Measurements from ENCODE around the gene BOK.
"Not testable (repeated sequence)": the region's sequence is repeated elsewhere in the genome, so short reads cannot be mapped to it uniquely, and the experiment has no call there.

The BOK gene, protein sequence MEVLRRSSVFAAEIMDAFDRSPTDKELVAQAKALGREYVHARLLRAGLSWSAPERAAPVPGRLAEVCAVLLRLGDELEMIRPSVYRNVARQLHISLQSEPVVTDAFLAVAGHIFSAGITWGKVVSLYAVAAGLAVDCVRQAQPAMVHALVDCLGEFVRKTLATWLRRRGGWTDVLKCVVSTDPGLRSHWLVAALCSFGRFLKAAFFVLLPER

DNA sequence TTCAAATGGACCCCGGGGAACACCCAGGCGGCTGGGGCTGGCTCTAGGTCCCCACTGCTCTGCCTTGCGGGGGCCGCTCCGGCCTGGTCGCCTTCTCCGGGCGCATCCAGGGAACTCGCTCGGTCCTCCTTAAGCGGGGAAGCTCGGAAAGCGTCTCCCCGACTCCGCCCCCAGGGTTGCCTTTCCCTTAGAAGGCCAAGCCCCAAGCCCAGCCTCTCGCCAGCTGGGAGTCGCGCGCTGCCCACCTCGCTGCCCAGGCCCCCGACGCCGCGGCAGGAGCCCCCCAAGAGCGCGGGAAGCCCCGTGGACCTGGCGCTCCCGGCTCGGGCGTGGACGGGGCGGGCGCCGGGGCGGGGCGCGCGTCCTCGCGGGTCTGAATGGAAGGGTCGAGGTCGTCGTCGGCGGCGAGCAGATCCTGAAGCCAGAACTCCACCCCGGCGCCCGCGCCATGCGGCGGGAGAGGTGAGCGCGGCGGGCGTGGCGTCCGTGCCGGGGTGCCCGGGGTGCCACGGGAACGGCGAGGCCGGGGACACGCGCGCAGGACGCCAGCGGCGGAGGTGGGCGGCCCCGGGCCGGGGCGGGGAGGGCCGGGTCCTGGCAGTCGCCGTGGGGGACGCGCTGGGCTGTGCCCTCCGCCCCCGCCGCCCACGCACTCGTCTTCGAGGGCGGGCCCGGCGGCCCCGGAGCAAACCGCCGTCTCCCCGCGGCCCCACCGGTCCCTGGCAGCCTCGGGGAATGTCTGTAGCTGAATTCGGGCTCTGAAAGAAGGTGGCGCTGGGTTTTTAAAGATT, at the start of gene BOK:
Gene BOK, plus strand, starts transcription at position 214 of the 791 bp plus-strand sequence. CDS start 739 bp downstream, outside the sequence.
- no peak for DNase-seq

- no peak for DNase-seq
Observed at GRCh38 chr2:241509155-241509784, 49.3 kb upstream of the BOK start.

- DNase-seq: no peak
Observed at GRCh38 chr2:241511091-241511741, 47.3 kb upstream of the BOK start.

DNA sequence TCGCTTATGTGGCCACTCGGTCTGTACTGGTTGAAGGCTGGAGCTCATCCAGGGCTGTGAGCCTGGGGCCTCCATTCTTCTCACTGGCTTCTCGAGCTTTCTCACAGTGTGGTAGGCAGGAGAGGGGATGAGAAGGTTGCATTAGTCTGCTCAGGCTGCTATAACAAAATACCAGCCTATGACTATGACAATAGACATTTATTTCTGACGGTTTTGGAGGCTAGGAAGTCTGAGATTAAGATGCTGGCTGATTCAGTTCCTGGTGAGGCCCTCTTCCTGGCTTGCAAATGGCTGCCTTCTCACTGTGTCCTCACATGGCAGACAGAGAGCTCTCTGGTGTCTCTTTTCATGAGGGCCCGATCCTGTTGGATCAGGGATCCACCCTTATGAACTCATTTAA, 44.0 kb upstream of the BOK start:
- no peak for DNase-seq

DNA sequence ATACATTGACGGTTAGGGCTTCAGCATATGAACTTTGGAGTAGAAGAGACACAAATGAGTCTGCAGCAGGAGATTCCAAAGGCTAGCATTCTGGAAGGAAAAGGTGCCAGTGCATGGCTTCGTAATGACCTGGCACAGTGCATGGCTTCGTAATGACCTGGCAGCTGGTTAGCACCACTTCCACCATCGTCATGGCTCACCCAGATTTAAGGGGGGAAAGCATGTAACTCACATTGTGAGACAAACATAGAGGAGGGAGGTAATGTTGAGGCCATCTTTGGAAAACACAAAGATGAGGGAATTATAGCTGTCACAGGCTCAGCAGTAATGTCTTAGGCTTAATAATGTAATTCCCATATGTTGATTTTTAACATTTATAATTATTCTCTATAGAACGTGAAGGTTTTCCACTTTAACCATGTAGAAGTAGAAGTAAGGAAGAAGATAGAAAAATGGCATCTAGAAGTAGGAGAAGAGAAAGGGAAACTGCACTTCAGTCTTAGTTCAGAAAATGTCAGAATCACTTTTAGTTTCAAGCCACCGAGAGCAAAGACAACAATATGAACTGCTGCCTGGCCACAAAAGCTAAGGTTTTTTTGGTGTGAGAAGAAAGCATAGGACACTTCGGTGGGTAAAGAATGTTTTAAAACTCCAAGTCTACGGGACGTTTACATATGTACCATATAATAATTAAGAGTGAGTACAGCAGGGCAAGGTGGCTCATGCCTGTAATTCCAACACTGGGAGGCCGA, 43.4 kb upstream of the BOK start:
- no peak for DNase-seq

GRCh38 chr2:241516520-241516965, 42.0 kb upstream of the BOK start:
- DNase-seq: no peak

DNA sequence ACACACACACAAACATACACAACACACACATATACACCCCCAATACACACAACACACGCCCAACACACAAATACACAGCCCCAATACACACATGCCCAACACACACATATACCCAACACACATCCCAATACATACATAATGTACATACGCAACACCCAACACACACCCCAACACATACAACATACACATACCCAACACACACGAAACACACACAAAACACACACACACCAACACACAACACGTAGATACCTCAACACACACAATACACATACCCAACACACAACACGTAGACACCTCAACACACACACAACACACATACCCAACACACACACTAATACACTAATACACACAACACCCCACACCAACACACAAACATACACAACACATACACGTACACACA, 41.2 kb upstream of the BOK start:
- DNase-seq: no peak

GRCh38 chr2:241519669-241520068, 38.9 kb upstream of the BOK start:
- no peak for DNase-seq

- no peak for DNase-seq
Observed at GRCh38 chr2:241522477-241522876, 36.1 kb upstream of the BOK start.

GRCh38 chr2:241525818-241526780, 32.4 kb upstream of the BOK start:
- DNase-seq: not testable (repeated sequence)

DNA sequence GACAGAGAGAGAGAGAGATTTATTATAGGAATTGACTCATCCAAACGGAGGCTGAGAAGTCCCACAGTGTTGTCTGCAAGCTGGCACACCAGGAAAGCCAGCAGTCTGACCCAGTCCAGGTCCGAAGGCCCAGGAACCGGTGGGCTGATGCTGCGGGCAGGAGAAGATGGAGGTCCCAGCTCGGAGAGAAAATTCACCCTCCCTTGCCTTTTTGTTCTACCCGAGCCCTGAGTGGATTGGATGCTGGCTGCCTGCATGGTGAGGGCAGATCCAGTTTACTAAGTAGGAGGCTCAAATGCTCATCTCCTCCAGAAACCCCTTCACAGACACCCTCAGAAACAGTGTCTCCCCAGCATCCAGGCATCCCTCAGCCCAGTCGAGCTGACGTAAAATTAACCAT, 28.0 kb upstream of the BOK start:
- no peak for DNase-seq

- no peak for DNase-seq
Observed at GRCh38 chr2:241531161-241531722, 27.3 kb upstream of the BOK start.

DNA sequence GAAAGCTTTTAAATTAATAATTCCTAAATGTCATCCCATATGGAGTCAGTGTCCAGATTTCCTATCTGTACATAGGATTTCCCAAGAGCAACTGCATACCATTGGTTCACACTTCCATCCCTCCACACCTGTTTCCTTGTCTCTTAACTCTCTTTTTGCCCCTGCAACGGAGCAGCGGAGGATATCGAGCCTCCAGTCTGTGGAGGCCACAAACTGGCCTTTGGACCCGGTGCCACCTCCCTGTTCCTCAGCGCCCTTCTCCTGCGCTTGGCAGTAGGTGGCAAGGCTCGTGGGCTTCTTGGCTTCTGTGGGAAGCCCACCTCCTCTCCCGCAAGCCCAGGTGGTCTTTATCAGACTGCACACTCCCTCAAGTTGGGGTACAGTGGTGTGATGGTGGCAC, 26.4 kb upstream of the BOK start:
- no peak for DNase-seq

- no peak for DNase-seq
Observed at GRCh38 chr2:241532733-241533601, 25.6 kb upstream of the BOK start.

DNA sequence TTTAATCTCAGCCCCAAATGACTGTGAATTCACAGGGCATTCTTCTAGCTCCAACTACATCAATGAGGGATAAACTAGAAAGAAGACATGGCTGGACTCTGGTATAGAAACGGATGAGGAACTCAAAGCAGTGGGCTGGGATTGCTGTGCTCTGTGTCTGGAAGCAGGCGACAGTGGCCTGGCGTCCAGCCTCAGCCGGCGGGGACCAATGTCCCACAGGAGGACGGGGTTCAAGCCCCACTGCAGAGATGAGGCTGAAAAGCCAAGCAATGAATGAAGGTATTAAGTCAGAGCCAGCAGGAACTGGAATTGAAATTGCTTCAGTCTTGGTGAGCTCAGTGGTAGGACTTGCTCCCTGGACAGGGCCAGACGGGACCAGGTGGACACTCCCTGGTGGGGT, 24.3 kb upstream of the BOK start:
- DNase-seq: no peak

- DNase-seq: no peak
Observed at GRCh38 chr2:241534701-241535375, 23.7 kb upstream of the BOK start.

- no peak for DNase-seq
Observed at GRCh38 chr2:241535871-241536655, 22.5 kb upstream of the BOK start.

DNA sequence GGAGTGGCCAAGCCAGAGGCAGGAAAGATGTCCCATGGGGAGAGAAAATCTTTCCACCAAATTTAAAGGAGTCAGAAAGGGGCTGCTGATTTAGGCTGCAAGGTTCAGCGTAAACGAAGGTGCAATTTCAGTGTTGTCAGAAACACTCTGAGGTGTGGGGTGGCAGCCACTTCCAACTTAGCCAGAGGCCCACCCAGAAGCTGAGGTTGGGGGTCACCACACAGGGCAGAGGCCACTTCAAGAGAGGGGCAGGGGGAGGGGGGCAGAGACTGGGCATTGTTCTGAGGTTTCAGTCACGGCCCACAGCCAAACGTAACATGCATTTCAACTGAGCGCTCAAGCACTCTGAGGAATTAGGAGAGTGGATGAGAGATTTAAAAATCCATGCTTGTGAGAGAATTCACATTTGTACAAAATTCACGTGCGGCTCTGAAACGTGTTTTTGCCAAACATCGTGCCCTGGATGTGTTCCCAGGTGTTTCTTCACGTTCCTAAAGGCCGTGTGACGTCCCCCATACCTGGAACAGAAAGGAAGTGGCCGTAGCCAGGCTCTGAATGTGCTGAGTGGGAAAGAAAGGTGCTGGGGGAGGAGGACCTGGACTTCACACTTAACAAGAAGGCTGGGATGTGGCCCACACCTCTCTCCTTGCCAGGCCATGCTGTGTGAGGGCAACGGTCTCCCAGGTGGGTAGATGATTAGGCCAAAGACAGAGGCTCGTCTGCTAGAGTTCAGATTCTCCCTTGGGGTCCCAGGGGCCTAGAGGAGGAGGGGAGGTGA, 19.5 kb upstream of the BOK start:
- no peak for DNase-seq
